Endodermal cell (in vitro differentiated cells): ENCODE results near the gene TTYH2. TPM values are rescaled to one million over a fixed set of nuclear protein-coding genes. Genes with fewer than 3 reads are reported as not detected.

Source experiments
- DNase-seq: peaks from one replicate; pipeline ENCODE4 v3.0.0-alpha.2; 2017
- H3K27ac ChIP-seq: 2 replicates; pipeline ENCODE4 v1.5.1; 2013; ENCODE audit warnings: mild to moderate bottlenecking, low read depth, low read length, moderate library complexity
- H3K27me3 ChIP-seq: 2 replicates; pipeline ENCODE4 v1.6.1; 2013; ENCODE audit warnings: mild to moderate bottlenecking, low read length, moderate library complexity; ENCODE audit not compliant: insufficient read depth, control insufficient read depth, poor library complexity, severe bottlenecking
- H3K36me3 ChIP-seq: 2 replicates; pipeline ENCODE4 v1.7.0; 2013; ENCODE audit warnings: mild to moderate bottlenecking, low read length, moderate library complexity; ENCODE audit not compliant: control insufficient read depth, insufficient read depth
- H3K4me1 ChIP-seq: one replicate; pipeline ENCODE4 v1.7.0; 2013; ENCODE audit warnings: low read length; ENCODE audit not compliant: control insufficient read depth, insufficient read depth
- H3K4me3 ChIP-seq: 2 replicates; pipeline ENCODE4 v1.5.1; 2013; ENCODE audit warnings: mild to moderate bottlenecking, low read length, moderate library complexity
- H3K9ac ChIP-seq: 2 replicates; pipeline ENCODE4 v1.6.1; 2013; ENCODE audit warnings: mild to moderate bottlenecking, low read length, moderate library complexity; ENCODE audit not compliant: poor library complexity, severe bottlenecking; ENCODE audit errors: extremely low read depth
- H3K9me3 ChIP-seq: 2 replicates; pipeline ENCODE4 v1.6.1; 2013; ENCODE audit warnings: mild to moderate bottlenecking, low read length, moderate library complexity; ENCODE audit not compliant: control insufficient read depth
- H3K27ac Mint-ChIP-seq: 2 replicates; pipeline ENCODE4 v1.8.0; 2020; ENCODE audit warnings: mixed read lengths
- H3K27me3 Mint-ChIP-seq: 2 replicates; pipeline ENCODE4 v1.8.0; 2021; ENCODE audit warnings: mild to moderate bottlenecking, mixed read lengths; ENCODE audit not compliant: insufficient read depth
- H3K36me3 Mint-ChIP-seq: 2 replicates; pipeline ENCODE4 v1.8.0; 2020; ENCODE audit warnings: low read depth, mixed read lengths
- H3K4me1 Mint-ChIP-seq: 2 replicates; pipeline ENCODE4 v1.8.0; 2020; ENCODE audit warnings: mixed read lengths
- H3K4me3 Mint-ChIP-seq: 2 replicates; pipeline ENCODE4 v1.8.0; 2020; ENCODE audit warnings: mild to moderate bottlenecking, moderate library complexity, mixed read lengths
- H3K9me3 Mint-ChIP-seq: 2 replicates; pipeline ENCODE4 v1.8.0; 2020; ENCODE audit warnings: mild to moderate bottlenecking, mixed read lengths
- CTCF ChIP-seq: fragments of 200-600 bp; sonication (generic); conservative IDR thresholded peaks from 2 replicates; pipeline ENCODE4 v1.5.0; 2021; ENCODE audit warnings: antibody characterized with exemption, mild to moderate bottlenecking
- WGBS, 2 experiments: methylation state at CpG; one replicate each; pipeline versions ENCODE4 v1.1.5 to v1.1.7; 2013; ENCODE audit warnings: missing lambda C conversion rate in 2 of 2, mixed read lengths in 1 of 2; ENCODE audit not compliant: insufficient coverage in 1 of 2, insufficient read length in 1 of 2; 5-methylcytosine and 5-hydroxymethylcytosine counted together
- total RNA-seq, 2 donors: library from RNA; stranded (reverse); fragmentation: NEBNext Ultra II Directional in 1 of 2; extraction: Animal tissue kit (Norgen Biotek cat#: 25700) in 1 of 2; gene quantifications; 2 replicates in 1 of 2; 3 replicates in 1 of 2; pipeline ENCODE4 v1.2.1, GENCODE V29; 2021

Gene TTYH2
- total RNA-seq, 2 donors from 2014 or later: 1.2 to 1.6 TPM

GRCh38 chr17:74220946-74221818 lies 7.8 kb downstream of the TTYH2 start:
- no peak for TF ChIP-seq CTCF
- no peaks in the 10 kb centered on the region for H3K27me3 ChIP-seq
- DNase-seq: no peak
- Mint-ChIP-seq H3K4me3 (no peak overlapping the region), H3K9me3 (no peaks in the 10 kb centered on the region), H3K27ac (no peak overlapping the region), H3K27me3 (peaks cover 8% of the 10 kb centered on the region), H3K36me3 (no peaks in the 10 kb centered on the region), H3K4me1 (no peaks in the 10 kb centered on the region)
- H3K4me1 ChIP-seq: no peaks in the 10 kb centered on the region
- no peak overlapping the region for H3K27ac ChIP-seq
- H3K36me3 ChIP-seq: no peaks in the 10 kb centered on the region
- H3K9ac ChIP-seq: no peak overlapping the region
- WGBS, 2 experiments: 85 to 92% methylated on average over 7 to 16 of the region's 16 CpGs
- no peaks in the 10 kb centered on the region for H3K9me3 ChIP-seq
- no peak overlapping the region for H3K4me3 ChIP-seq

- WGBS, 2 experiments: 84 to 93% methylated on average over 12 to 13 of the region's 13 CpGs
- Histone ChIP-seq H3K4me3 (no peak overlapping the region), H3K9me3 (no peaks in the 10 kb centered on the region), H3K27me3 (no peaks in the 10 kb centered on the region), H3K4me1 (no peaks in the 10 kb centered on the region), H3K36me3 (no peaks in the 10 kb centered on the region), H3K9ac (no peak overlapping the region), H3K27ac (no peak overlapping the region)
- no peak for TF ChIP-seq CTCF
- H3K27ac Mint-ChIP-seq: no peak overlapping the region
- H3K27me3 Mint-ChIP-seq: peaks cover 2% of the 10 kb centered on the region
- H3K36me3 Mint-ChIP-seq: no peaks in the 10 kb centered on the region
- H3K9me3 Mint-ChIP-seq: no peaks in the 10 kb centered on the region
- no peak overlapping the region for H3K4me3 Mint-ChIP-seq
- H3K4me1 Mint-ChIP-seq: no peaks in the 10 kb centered on the region
- DNase-seq: no peak
These were observed 9.0 kb downstream of the TTYH2 start for GRCh38 chr17:74222399-74222798.

- Histone ChIP-seq H3K27ac (no peak overlapping the region), H3K4me3 (no peak overlapping the region), H3K9me3 (no peaks in the 10 kb centered on the region), H3K4me1 (no peaks in the 10 kb centered on the region), H3K27me3 (no peaks in the 10 kb centered on the region), H3K9ac (no peak overlapping the region), H3K36me3 (no peaks in the 10 kb centered on the region)
- no peak for DNase-seq
- Mint-ChIP-seq H3K9me3 (no peaks in the 10 kb centered on the region), H3K4me1 (no peaks in the 10 kb centered on the region), H3K27me3 (peaks cover 2% of the 10 kb centered on the region), H3K27ac (no peak overlapping the region), H3K4me3 (no peak overlapping the region), H3K36me3 (no peaks in the 10 kb centered on the region)
- TF ChIP-seq CTCF: no peak
- WGBS, 2 experiments: 90 to 92% methylated on average over 14 of the region's 14 CpGs
These were observed 10.5 kb downstream of the TTYH2 start for GRCh38 chr17:74223901-74224300.
